T1000 (cell line): Measurements from ENCODE around the gene CFAP157.
"Not testable (repeated sequence)": the region's sequence is repeated elsewhere in the genome, so short reads cannot be mapped to it uniquely, and the experiment has no call there.

Experiments
- DNase-seq: peaks from one replicate; lab custom pipeline; 2025; ENCODE audit warnings: mixed read lengths; lab: John Stamatoyannopoulos, UW

Gene CFAP157

GRCh38 chr9:127735530-127736185 lies 28.9 kb downstream of the CFAP157 start:
- no peak for DNase-seq

- DNase-seq, result no peak
Observed at GRCh38 chr9:127738666-127739065, 31.9 kb downstream of the CFAP157 start.

GRCh38 chr9:127739614-127740330 lies 33.0 kb downstream of the CFAP157 start:
- DNase-seq, result no peak

- DNase-seq, result no peak
Observed at GRCh38 chr9:127741831-127742434, 35.1 kb downstream of the CFAP157 start.

GRCh38 chr9:127742435-127743088 lies 35.8 kb downstream of the CFAP157 start:
- no peak for DNase-seq

GRCh38 chr9:127744398-127745110 lies 37.8 kb downstream of the CFAP157 start:
- DNase-seq, result no peak

GRCh38 chr9:127746959-127747569 lies 40.3 kb downstream of the CFAP157 start:
- no peak for DNase-seq

- no peak for DNase-seq
Observed at GRCh38 chr9:127749090-127749787, 42.5 kb downstream of the CFAP157 start.

GRCh38 chr9:127751269-127752054 lies 44.7 kb downstream of the CFAP157 start:
- no peak for DNase-seq

- no peak for DNase-seq
Observed at GRCh38 chr9:127753148-127753547, 46.4 kb downstream of the CFAP157 start.

GRCh38 chr9:127753622-127754021 lies 46.8 kb downstream of the CFAP157 start:
- no peak for DNase-seq

GRCh38 chr9:127754099-127755060 lies 47.6 kb downstream of the CFAP157 start:
- DNase-seq, result no peak

- no peak for DNase-seq
Observed at GRCh38 chr9:127755061-127756060, 48.6 kb downstream of the CFAP157 start.

- DNase-seq, result no peak
Observed at GRCh38 chr9:127756233-127756632, 49.4 kb downstream of the CFAP157 start.

GRCh38 chr9:127756776-127757175 lies 50.0 kb downstream of the CFAP157 start:
- DNase-seq, result not testable (repeated sequence)

- DNase-seq, result no peak
Observed at GRCh38 chr9:127758843-127759242, 52.1 kb downstream of the CFAP157 start.

- no peak for DNase-seq
Observed at GRCh38 chr9:127761061-127761460, 54.3 kb downstream of the CFAP157 start.

GRCh38 chr9:127761491-127761956 lies 54.7 kb downstream of the CFAP157 start:
- no peak for DNase-seq
